Gastrocnemius medialis (tissue), 4 donors: ENCODE measurements around the gene MRPL40.

ENCODE experiments used
- CTCF ChIP-seq, 5 experiments: fragments of 450-650 bp in 3 of 5; fragments of 200-600 bp in 2 of 5; sonication (generic) in 2 of 5; IDR thresholded peaks in 4 of 5; conservative IDR thresholded peaks in 1 of 5; 1 replicate in 4 of 5; 2 replicates in 1 of 5; pipeline ENCODE4 v1.5.1; 2016 to 2019; ENCODE audit warnings: antibody characterized with exemption in 5 of 5, mild to moderate bottlenecking in 3 of 5, moderate library complexity in 3 of 5
- POLR2A ChIP-seq, 2 donors: fragments of 450-650 bp; IDR thresholded peaks; one replicate each; pipeline ENCODE4 v1.6.1; 2017; ENCODE audit warnings: antibody characterized with exemption in 2 of 2, mild to moderate bottlenecking in 2 of 2, moderate library complexity in 2 of 2

GRCh38 chr22:19470010-19470409, 37.7 kb downstream of the MRPL40 start:
- no peak for TF ChIP-seq CTCF (IDR thresholded peaks at IDR 0.05 in 4 of 5, conservative IDR thresholded peaks at IDR 0.05 in 1 of 5)
- no peak for TF ChIP-seq POLR2A (IDR thresholded peaks at IDR 0.05)
